Lower leg skin (tissue), 3 donors: ENCODE data around the gene TSPAN10.

Source experiments
- POLR2A ChIP-seq, 2 donors: fragments of 450-650 bp; IDR thresholded peaks; one replicate each; pipeline ENCODE4 v1.6.1; 2016 to 2017; ENCODE audit warnings: antibody characterized with exemption in 2 of 2, mild to moderate bottlenecking in 1 of 2, moderate library complexity in 1 of 2
- TF ChIP-seq, protein P1 (sequence below), 3 donors: fragments of 450-650 bp; IDR thresholded peaks; one replicate each; pipeline ENCODE4 v1.5.1; 2016; ENCODE audit warnings: antibody characterized with exemption in 3 of 3, mild to moderate bottlenecking in 3 of 3, moderate library complexity in 2 of 3

GRCh38 chr17:81683208-81683583, 46.2 kb downstream of the TSPAN10 start:
- TF ChIP-seq, protein P1, sequence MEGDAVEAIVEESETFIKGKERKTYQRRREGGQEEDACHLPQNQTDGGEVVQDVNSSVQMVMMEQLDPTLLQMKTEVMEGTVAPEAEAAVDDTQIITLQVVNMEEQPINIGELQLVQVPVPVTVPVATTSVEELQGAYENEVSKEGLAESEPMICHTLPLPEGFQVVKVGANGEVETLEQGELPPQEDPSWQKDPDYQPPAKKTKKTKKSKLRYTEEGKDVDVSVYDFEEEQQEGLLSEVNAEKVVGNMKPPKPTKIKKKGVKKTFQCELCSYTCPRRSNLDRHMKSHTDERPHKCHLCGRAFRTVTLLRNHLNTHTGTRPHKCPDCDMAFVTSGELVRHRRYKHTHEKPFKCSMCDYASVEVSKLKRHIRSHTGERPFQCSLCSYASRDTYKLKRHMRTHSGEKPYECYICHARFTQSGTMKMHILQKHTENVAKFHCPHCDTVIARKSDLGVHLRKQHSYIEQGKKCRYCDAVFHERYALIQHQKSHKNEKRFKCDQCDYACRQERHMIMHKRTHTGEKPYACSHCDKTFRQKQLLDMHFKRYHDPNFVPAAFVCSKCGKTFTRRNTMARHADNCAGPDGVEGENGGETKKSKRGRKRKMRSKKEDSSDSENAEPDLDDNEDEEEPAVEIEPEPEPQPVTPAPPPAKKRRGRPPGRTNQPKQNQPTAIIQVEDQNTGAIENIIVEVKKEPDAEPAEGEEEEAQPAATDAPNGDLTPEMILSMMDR (IDR thresholded peaks at IDR 0.05), result no peak
- TF ChIP-seq POLR2A (IDR thresholded peaks at IDR 0.05), result no peak
